ENCODE measurements around the gene PTPRG.

PTPRG gene

GRCh38 chr3:61875046-61875844 lies 313.9 kb downstream of the PTPRG start:
- DNase-seq, result no peak

DNA sequence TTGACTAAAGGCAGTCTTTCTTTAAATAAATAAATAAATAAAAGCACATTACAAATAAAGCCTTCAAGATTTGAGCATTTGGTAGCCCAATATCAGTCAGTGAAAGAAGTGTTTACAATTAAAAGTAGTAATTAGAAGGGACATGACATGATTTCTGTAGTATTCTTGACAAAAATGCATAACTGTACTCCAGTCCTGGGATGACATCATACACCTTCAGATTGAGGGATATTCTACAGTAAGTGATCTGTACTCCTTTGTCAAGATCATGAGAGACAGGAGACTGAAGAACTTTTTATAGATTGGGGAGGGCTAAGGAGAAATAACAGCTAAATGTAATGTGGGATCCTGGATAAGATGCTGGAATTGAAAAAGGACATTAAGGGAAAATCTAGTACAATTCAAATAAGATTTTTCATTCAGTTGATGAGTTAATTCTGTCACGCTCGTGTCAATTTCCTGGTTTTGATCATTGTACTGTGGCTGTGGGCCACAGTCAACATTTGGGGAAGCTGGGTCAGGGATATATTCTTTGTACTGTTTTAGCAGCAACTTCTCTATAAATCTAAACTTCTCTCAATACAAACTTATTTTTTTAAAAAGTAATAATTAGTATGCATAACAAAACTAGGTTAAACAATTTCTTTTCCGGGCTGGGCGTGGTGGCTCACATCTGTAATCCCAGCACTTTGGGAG lies 314.8 kb downstream of the PTPRG start:
- no peak for DNase-seq

DNA sequence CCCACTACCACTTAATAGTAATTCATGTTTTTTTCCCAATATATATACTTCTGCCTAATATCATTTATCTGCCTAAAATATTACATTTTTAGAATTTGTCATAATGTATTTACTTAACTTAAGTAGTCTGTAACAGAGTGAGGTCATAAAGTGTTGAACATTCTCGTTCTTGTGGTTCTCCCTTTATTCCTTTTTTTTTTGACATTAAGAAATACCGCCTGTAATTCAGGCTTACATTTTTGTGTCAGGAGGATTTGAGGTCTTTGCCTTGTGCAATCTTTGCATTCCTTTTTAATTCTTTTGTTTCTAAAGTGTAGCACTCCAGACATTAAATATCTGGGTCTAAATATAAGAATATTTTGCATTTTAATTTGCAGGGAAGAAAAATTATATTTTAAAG lies 315.4 kb downstream of the PTPRG start:
- no peak for DNase-seq

- no peak for DNase-seq
Observed at GRCh38 chr3:61877359-61878138, 316.2 kb downstream of the PTPRG start.

DNA sequence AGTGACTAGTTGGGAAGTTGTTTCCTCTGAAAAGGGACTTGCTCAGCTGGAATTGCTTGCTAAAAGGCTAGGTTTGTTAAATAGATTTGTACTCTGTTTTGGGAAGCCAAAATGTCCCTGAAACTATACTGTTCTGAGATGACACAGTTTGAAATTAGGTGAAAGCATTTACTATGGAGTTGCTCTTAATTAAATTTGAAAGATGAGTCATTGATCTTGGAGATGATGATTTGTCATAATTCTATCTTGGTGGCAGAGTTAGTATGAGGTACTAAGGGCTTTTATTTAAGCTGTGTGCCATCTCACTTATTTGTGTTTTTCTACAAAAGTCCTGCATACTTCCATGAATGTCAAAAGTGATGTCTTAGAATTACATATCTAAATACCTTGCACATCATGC lies 320.9 kb downstream of the PTPRG start:
- DNase-seq, result no peak

- no peak for DNase-seq
Observed at GRCh38 chr3:61884794-61885193, 323.4 kb downstream of the PTPRG start.

DNA sequence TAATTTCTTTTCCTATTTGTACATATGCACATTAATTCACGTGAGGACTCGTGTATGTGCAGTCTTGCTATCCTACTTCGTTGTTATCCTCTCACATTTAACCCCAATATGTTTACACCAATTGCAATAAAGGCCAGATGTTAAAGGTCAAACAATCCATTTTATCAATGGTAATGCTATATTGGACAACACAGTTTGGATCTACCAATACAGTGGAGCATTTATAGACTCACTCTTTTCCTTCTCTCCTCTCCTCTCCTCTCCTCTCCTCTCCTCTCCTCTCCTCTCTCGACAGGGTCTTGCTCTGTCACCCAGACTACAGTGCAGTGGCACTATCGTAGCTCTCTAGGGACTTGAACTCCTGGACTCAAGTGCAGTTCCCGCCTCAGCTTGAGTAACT lies 324.0 kb downstream of the PTPRG start:
- no peak for DNase-seq

DNA sequence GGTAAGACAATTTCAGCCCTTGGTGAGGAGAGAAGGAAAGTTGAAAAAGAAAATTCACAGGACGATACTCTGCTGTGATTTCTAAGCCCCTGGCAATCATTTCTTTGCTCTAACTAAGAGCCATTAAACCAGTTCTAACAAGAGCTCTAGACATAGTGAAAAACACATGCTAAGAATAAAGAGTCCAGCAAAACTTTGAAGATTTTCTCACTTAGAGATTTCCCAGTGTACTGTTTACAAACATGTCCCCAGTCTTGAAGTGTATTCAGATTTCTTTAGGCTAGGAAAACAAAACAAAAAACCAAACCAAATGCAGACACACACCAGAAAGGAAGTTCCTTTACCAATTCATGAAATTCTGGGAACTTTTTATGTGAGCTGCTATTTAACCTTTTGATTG lies 325.8 kb downstream of the PTPRG start:
- DNase-seq, result no peak

- no peak for DNase-seq
Observed at GRCh38 chr3:61889259-61889658, 327.9 kb downstream of the PTPRG start.

DNA sequence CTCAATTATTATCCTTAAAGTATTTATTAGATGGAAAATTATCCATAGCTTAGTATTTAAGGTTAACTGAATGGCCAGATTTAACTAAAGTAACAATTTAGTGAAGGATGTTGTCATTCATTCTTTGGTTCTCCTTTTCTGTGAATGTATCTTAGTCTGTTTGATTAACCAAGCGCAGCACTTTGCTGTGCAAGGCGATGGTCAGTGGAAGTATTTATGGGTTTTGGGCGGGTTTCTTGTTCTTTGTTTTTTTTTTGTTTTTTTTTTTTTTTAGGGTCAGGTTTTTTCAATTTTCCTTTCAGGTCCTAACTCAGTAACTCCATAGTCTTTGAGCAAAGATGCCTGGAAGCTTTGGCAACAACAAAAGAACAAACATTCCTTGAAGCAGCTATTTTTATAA lies 328.8 kb downstream of the PTPRG start:
- no peak for DNase-seq

DNA sequence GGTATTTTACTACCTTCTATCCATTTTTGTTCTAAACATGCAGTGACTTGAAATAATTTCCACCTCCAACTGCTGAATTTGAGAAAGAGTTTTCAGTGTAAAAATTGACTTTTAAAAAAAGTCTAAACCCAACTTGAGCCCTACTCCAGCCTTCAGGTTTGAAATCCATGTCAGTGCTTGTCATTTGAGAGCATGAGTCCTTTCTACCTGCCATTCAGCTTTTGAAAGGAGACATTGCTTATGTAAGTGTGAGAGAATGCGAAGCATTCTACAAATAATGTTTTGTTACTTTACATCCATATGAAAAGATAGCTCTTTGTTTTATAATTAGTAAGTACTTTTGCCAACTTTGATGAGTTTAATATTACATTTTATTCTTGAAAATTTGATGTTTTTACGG lies 329.2 kb downstream of the PTPRG start:
- DNase-seq, result no peak

DNA sequence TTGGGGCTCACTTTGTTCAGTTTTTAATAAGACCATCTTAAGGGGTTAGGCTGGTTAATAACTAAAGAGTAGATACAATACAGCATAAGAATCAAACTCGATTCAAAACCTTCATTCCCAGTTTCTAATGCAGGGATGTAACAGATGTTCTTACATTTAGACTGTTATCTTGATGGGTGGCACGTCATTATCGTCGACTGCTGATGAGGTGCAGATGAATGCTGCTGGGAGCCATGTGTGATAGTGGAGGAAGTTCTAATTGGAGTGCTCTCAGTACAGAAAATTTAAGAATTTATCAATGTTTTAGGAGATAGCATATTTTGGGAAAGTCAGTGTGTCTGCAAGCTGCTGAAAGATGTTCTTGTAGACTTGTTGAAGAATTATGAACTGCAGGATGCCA lies 331.5 kb downstream of the PTPRG start:
- no peak for DNase-seq

DNA sequence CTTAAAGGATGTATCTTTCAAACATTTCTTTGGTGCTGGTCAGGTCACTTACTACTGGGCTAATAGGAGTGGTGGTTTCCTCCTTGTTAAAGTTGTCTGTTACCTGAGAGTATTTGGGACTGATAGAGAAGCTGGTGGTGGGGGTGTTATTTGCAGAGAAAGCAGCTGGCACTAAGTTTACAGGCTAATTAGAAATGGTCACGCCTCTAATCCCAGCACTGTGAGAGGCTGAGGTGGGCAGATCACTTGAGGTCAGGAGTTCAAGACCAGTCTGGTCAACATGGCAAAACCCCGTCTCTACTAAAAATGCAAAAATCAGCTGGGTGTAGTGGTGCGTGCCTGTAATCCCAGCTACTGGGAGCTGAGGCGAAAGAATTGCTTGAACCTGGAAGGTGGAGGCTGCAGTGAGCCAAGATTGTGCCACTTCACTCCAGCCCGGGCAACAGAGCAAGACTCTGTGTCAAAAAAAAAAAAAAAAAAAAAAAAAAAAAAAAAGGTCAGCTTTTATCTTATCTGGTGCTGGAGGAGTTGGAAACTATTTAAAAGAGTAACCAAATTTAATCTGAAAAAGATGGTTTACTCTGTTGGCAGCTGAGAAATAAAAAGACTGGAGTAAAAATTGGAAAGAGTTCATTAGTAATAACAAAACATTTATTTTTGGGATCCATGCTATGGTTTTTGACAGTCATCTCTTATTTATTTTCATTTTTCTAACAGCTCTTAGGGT lies 332.6 kb downstream of the PTPRG start:
- DNase-seq, result no peak

- DNase-seq, result peak in 1 of 5 donors; percentile 54
Observed at GRCh38 chr3:61894988-61895935, 333.9 kb downstream of the PTPRG start.

DNA sequence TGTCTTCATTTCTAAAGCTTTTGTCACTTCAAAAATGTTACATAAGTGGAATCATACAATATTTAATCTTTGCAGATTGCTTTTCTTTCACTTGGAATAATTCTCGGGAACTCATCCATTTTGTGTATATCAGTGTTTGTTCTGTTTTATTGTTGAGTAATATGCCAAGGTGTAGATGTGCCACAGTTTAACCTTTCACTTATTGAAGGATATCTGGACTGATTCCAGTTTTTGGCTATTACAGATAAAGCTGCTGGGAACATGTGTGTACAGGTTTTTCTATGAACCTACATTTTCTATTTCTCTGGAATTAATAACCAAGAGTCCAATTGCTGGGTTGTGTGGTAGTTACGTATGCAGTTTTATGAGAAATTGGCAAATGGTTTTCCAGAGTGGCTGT lies 334.9 kb downstream of the PTPRG start:
- no peak for DNase-seq

- no peak for DNase-seq
Observed at GRCh38 chr3:61897848-61898247, 336.5 kb downstream of the PTPRG start.

DNA sequence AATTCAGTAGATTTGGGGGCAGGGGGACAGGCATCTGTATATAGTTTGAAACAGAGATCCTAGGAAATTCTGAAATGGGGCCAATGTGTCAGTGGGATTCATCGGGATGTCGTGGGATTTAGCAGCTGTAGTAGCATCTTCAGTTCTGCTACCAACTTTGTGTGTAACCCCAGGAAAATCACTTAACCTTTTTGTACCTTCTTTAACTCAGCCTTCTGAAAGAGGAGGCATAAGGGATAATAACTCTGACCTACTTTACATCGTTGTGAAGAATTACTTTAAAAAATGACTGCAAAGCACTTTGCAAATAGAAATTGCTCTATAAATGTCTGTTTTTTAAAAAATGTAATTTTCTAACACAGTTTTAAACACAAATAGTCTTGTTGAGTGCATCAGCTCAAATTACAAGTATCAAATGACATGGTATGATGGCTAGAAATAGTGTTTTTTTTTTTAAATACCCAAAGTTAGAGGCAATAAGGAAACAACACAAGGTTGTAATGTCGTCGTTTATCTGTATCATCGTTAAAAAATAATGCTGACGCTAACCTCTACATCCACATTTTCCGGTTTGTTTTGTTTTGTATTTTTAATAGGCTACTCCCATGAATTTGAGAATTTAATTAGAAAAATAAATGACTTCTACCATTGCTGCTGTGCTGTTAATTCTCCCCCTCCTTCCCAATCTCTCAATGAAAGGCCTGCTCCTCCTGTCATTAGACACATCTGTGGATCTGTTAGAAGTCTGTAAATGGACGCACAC lies 338.5 kb downstream of the PTPRG start:
- DNase-seq, result no peak

GRCh38 chr3:61901496-61901895 lies 340.1 kb downstream of the PTPRG start:
- DNase-seq, result no peak

DNA sequence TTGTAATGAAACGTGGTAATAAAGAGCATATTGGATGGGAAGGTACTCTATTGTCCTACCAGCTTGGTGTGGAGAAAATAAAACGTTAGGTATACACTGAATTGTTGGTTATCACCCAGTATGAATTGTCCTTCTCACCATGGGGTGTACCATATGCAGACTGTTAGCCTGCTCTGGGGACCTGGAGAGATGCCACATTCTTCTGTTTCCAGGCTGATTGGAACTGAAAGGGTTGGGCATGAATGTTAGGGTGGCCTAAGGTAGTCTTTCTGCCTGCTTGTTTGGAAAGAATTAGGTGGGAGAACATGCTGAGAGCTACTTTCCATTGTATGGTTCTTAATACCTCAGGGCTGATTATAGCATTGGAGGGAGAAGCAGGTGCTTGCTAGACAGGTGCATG lies 340.6 kb downstream of the PTPRG start:
- DNase-seq, result no peak

DNA sequence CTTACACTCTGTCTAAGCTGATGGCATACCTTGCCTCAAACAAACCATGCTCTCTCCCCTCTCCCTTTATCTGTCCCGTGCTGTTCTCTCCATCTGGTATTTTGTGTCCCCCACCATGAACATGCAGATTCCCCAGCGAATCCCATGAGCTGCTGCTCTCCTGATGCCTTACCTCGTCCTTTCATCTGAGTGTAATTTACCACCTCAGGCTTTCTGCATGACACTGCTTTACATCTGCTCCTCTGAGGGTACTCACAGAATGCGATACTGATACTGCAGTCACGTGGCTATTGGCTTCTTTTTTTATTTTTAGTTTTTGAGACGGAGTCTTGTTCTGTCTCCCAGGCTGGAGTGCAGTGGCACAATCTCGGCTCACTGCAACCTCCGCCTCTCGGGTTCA lies 341.7 kb downstream of the PTPRG start:
- DNase-seq, result no peak

All from T-helper 1 cell (primary cell).